ENCODE results near the gene ZNF215.
"Not testable (repeated sequence)": the region's sequence is repeated elsewhere in the genome, so short reads cannot be mapped to it uniquely, and the experiment has no call there.

The ZNF215 gene

DNA sequence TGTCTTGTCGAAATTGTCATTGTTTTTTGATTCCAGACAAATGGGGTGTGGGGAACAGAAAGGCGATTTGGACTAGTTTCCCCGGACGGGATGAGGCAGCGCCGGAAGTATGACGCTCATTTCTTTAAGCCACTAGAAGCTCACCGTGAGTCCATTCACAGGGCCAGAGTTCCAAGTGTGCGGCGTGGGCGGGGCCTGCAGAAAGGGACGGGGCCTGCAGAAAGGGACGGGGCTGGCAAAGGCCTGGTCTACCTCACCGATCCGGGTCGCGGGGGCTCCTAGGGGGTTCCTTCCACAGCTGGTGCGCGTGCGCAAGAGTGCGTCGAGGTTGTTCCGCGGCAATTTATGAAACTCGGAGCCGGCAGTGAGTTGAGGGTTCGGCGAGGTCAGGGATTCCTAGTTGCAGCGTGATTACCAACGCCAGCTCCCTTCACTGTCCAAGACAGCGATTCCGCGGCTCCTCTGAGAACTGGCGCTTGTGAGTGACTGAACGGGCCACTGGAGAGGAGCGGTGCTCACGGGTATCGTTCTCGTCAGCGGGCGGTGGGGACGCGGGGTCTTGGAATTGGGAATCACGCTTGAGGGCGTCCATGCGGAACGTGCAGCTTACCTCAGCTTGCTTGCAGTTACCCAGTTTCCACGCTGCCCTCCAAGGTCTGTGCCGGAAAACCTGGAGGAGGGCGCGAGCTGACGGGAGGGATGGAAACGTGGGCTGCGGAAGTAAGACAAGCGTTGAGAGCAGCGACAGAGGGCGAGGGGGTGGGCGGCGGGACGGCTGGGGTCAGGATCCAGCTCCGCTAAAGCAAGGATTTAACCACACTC lies at the start of gene ZNF215:
TSS of gene ZNF215 (plus strand) at position 219 of the 822 bp plus-strand sequence. CDS start 5,847 bp downstream, outside the sequence.
- peak; percentile 2 to 53 for DNase-seq

DNA sequence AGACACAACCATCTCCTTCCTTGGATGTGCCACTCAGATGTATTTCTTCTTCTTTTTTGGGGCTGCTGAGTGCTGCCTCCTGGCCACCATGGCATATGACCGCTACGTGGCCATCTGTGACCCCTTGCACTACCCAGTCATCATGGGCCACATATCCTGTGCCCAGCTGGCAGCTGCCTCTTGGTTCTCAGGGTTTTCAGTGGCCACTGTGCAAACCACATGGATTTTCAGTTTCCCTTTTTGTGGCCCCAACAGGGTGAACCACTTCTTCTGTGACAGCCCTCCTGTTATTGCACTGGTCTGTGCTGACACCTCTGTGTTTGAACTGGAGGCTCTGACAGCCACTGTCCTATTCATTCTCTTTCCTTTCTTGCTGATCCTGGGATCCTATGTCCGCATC lies 49.3 kb upstream of the ZNF215 start:
- no peak for DNase-seq

DNA sequence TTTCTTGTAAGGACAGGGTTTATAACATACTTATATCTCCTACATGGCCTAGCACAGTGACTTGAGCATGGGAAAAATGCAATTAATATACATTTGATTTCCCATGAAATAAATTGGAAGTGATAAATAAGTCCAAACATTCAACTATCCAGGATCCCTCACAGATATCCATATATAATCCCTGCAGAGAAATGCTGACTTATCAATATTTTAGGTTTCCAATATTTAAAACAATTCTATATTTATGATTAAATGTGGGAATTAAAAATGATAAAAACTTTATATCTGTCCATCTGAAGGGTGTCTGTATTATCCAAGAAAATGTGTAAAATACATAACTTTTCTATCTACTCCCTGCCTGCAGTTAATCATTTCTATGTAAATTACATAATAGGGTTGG lies 43.5 kb upstream of the ZNF215 start:
- no peak for DNase-seq

DNA sequence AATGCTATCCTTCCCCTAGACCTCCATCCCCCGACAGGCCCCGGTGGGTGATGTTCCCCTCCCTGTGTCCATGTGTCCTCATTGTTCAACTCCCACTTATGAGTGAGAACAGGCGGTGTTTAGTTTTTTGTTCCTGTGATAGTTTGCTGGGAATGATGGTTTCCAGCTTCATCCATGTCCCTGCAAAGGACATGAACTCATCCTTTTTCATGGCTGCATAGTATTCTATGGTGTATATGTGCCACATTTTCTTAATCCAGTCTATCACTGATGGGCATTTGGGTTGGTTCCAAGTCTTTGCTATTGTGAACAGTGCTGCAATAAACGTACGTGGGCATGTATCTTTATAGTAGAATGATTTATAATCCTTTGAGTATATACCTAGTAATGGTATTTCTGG lies 38.5 kb upstream of the ZNF215 start:
- not testable (repeated sequence) for DNase-seq

DNA sequence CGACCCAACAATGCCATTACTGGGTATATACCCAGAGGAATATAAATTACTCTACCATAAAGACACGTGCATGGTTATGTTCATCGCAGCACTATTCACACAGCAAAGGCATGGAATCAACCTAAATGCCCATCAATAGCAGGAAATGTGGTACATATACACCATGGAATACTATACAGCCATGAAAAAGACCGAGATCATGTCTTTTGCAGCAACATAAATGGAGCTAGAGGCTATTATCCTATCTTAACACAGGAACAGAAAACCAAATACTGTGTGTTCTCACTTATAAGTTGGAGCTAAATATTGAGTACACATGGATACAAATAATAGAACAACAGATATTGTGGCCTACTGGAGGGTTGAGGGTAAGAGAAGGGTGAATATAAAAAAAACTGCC lies 37.4 kb upstream of the ZNF215 start:
- DNase-seq, result no peak

DNA sequence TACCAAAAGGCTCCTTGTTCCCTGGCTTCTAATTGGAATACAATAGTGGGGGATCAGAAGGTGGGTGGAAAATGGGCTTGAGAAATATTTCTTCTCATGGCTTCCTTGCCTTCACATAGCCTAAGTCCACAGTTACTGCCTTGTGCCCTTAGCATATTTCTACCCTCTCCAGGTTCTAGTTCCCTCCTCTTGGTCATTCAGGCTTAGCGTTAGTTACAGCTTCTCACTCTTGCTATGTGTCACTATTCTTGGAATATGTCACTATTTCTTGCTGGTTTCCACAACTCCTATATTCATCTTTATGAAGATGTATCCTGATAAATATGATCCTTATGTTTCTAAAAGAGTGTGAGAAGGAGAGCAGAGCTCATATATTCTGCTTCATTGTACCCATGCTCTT lies 36.4 kb upstream of the ZNF215 start:
- DNase-seq, result no peak

DNA sequence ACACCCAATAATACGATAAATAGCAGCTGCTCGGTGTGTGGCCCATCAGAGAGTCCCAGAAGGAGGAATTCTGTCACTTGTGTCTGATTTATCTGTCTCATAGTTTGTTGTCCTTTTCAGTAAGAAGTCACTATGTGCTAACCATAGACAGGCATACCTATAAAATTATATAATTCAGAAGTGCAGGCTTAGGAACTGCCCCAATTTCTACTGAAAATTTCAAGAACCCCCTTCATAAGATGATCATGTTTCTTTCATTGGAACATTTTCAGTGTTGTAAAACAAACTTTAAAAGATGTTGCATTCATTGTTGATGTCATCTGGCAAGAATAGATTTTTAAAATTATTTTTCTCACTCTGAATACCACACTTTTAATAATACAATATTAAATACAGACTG lies 33.8 kb upstream of the ZNF215 start, which contains the start of gene OR2D2:
TSS of gene OR2D2 (minus strand) at position 101 of the 400 bp plus-strand sequence. CDS start at position 101, 0 bp downstream.
- DNase-seq, result no peak

DNA sequence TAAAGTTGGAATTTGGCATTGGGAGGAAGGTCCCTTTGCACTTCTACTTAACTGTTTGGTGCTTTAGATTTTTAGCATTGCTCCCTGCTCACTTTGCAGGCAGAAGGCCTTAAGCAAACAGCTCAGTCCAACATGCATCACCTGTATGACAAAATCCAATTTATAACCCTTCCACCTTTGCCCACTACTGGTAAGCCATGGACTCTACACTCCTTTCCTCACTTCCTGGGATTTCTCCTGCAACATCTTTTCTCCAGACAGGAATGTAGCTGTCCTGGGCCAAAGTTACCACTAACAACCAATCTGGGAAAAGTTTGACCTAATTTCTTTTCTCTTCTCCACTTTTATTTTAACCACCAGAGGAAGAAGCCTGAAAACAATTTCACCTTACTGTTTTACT lies 32.1 kb upstream of the ZNF215 start:
- DNase-seq, result no peak

DNA sequence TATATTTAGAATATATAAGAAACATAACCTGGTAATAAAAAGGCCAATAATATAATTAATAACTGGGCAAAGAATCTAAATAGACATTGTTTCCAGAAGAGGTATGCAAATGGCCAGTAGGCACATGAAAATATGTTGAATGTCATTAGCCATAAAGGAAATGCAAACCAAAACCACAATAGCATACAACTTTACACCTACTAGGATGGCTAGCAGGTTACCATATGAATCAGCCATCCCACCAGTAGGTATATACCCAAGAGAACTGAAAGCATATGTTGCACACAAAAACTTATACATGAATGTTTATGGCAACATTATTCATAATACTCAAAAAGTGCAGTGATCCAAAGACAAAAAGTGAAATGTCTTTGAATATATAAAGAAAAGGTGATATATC lies 31.2 kb upstream of the ZNF215 start:
- DNase-seq, result no peak

DNA sequence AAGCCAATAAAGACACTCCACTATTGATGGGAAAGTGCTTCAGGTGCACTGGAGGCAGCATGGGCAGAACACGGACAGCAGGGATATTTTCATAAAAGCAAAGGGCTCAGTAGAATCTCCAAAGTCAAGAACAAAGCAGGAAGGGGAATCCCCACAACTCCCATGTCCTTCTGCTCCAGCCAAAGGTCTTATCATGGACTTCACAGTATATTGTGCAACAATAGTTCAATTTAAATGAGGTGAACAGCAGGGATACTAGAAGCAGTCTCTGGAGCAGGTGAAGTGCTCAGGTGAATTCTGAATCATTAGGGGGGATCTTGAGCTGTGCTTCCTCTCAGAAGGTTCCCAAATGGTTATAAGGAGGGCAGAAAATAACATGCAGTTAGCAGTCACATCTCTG lies 27.3 kb upstream of the ZNF215 start:
- DNase-seq, result no peak

DNA sequence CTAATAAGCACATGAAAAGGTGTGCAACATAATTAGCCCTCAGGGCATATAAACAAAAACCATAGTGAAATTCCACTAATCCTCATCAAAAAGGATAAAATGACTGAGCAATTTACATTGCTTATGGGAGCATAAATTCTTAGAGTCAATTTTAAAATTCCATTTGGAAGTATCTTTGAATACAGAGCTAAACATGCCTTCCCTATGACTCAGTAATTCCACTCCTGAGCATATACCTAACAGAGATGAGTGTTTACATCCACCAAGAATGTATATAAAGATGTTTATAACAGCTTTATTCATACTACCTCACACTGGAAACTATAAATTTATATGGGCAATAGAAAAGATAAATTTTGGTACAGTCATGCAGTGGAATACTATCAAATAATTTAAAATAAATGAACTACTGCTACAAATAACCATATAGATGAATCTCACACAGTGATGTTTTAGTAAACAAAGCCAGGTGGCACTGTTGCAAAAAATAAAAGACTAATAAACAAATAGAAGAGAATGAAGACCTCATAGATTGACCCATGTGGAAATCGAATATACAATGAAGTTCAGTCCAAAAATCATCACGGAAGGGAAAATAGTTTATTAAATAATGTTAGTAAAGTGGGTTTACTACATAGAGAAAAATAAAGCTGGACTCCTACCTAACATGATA lies 25.8 kb upstream of the ZNF215 start:
- DNase-seq, result no peak

DNA sequence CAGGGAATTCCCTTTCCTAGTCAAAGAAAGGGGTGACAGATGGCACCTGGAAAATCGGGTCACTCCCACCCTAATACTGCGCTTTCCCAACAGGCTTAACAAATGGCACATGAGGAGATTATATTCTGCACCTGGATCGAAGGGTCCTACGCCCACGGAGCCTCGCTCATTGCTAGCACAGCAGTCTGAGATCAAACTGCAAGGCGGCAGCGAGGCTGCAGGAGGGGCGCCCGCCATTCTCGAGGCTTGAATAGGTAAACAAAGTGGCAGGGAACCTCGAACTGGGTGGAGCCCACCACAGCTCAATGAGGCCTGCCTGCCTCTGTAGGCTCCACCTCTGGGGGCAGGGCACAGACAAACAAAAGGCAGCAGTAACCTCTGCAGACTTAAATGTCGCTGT lies 21.4 kb upstream of the ZNF215 start:
- not testable (repeated sequence) for DNase-seq

DNA sequence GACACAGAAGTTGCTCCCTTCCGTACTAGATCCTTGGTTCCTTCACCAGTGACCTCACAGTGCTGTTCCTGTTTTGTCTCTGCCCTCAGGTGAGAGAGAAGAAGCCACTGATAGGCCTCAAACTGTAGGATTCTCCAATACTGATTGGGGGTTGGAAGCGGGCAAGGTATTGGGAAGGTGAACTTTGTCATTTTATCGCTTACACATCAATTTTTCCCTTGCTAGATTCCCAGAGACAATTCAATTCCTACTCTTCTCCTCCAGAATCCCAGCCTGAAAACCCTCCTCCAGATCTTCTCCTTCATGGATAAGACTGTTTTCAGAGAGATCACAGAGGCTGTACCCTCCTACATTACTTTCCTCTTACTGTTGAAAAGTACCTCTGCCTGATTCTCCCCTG lies 14.8 kb upstream of the ZNF215 start:
- no peak for DNase-seq

DNA sequence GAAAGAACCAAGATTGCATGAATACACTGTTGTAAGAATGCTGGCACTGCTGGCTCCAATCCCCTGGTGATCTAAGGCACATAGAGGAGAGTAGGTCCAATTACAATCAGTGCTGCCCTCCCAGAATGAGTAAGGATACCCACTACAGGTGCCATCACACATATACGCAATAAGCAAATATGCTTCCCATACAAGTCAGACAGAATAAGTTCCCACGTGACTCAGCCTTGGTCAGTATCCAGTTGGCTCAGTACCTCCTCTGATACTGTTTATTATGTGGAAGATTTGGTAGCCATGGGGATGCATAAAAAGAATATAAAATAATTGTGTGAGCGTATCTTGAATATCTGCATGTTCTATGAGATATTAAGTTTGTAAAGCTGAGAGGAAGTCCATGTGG lies 14.3 kb upstream of the ZNF215 start:
- no peak for DNase-seq

DNA sequence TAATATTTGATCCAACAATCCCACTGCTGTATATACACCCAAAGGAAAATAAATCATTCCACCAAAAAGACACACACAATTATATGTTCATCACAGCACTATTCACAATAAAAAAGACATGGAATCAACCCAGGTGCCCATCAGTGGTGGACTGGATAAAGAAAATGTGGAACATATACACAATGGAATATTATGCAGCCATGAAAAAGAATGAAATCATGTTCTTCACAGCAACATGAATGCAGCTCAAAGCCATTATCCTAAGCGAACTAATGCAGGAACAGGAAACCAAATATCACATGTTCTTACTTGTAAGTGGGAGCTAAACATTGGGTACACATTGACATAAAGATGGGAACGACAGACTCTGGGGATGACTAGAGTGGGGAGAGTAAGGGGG lies 6.5 kb upstream of the ZNF215 start:
- DNase-seq, result no peak

DNA sequence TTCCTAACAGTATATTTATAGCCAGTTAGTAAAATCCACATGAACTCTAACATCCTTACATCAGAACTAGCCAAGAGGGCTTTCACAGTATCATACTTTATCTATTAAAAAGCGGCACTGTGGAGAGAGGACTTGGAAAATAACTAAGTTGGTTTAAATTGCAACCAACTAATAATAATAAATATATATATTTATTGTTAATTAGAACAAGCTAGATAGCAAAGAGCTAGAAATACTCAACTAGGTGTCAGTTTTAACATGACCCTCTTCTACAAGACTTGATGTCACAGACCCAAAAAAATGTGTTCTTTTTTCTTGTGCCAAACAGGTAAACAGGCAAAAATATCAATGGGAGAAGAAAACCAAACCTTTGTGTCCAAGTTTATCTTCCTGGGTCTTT lies 5.5 kb upstream of the ZNF215 start, which contains the start of gene OR2D3:
TSS of gene OR2D3 (plus strand) at position 301 of the 400 bp plus-strand sequence. CDS start at position 301, 0 bp downstream.
- no peak for DNase-seq

DNA sequence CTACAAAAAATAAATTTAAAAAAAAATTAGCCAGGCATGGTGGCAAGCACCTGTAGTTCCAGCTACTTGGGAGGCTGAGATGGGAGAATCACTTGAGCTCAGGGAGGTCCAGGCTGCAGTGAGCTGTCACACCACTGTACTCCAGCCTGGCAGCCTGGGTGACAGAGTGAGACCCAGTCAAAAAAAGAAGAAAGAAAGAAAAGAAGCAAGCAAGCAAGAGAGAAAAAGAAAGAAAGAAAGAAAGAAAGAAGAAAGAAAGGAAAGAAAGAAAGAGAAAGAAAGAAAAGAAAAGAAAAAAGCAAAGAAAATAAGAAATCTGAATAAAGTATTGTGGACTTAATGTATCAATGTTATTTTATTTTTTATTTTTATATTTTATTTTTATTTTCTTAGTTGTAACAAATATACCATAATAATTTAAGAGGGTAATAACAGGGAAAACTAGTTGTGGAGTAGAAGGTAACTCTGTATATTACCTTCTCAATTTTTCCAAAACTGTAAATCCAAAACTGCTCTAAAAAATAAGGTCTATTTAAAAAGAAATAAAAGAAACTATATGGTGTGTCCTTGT lies 1.1 kb upstream of the ZNF215 start:
- no peak for DNase-seq

DNA sequence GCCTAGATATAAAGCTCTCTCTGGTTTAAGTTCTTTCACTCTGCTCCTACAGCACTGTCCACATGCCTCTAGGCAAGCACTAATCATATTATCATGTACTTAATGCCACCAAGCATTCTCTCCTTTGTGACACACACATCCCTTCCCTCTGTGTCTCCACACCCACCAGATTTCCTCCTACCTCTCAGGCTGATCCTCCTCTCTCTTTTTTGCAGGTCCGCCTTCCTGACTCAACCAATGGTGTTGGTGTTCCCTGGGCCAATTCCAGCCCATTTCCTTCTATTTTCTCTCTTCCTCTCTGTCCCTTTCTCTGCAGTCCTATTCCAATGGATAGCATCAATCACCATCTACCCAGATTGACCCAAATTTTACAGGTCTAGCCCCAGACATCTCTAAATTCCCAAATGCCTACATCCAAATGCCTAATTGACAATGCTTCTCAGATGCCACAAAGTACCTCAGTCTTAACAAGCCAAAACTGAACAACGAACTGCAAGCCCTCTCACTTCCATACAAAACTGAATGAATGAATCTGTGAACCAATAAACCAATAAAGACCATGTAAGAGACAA lies 504 bp upstream of the ZNF215 start:
- DNase-seq, result no peak

DNA sequence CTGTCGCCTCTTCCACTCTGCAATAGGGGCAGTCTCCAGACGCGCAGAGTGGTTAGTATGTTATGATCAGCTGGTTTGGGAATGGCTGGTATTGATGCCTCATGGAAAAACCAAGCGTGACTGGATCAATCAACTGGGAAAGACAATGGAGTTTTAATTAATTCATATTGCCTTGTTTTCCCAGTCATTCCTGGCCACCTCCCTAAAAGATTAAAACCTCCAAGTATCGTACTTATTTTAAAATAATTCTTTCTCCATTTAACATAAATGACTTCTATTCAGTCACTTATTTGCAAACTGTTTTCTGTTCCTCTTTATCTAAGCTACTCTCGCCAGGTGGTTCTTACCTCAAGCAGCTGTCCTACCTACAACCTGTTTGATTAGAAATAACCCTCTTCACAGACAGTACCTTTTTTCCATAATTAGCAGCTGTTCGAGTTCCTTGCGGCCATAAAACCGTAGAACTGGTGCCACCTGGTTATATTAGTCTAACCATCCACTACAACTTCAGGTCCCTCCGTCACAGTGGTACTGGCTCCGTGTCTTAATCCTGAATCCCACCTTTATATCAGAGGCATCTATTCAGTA lies 898 bp downstream of the ZNF215 start:
- peak in 1 of 2 donors; percentile 1 for DNase-seq

DNA sequence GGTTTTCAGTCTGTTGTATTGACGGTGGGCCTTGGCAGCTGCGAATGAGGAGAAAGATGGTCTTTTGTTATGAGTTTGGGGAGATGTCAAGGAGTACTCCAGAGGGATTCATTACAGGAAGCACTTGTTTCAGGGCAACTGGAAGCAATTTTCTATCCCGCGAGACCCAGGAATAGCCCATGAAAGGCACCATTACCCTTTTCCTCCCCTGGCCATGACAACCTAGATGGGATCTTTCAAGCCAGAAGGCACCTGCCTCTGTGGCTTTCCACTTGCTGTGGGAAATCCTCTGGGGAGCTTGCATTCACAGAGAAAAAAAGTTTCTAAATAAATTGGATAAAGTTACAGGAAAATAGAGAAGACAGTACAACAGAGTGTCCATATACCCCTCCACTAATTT lies 2.7 kb downstream of the ZNF215 start:
- no peak for DNase-seq

DNA sequence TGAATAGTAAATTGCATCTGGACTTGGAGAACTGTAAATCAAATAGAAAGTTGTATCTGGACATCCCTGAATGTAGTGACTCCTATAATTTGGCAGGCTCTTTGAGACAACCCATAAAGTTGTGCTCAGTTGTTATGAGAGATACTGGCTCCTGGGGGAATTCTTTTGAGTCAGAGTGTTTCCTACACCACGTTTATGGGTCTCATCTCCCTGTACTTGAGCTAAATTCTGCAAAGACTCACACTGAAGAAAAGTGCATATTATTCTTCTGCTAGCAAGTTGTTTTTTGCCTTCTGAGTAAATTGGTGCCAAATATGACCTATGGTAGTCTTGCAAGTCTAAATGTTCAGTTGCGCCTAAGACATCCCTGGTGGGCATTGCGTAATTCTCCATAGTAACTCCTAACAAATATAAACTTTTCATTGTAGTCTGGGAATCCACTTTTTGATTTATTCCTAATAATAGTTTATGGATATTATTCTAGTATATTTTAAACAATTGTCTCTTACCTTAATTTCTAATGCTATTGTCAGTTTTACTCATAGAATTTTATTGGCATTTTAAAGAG lies 5.0 kb downstream of the ZNF215 start:
- no peak for DNase-seq

DNA sequence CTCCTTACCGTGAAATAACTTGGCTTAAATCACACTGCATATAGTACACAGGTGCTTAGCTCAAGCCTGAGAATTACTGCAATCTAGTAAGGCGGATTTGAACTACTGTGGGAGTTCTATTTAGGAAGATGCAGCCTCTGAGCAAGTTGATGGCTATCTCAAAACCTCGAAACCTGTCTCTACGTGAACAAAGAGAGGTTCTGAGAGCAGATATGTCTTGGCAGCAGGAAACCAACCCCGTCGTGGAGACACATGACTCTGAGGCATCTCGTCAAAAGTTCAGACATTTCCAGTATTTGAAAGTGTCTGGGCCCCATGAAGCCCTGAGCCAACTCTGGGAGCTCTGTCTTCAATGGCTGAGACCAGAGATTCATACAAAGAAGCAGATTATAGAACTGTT lies 5.9 kb downstream of the ZNF215 start:
- no peak for DNase-seq

DNA sequence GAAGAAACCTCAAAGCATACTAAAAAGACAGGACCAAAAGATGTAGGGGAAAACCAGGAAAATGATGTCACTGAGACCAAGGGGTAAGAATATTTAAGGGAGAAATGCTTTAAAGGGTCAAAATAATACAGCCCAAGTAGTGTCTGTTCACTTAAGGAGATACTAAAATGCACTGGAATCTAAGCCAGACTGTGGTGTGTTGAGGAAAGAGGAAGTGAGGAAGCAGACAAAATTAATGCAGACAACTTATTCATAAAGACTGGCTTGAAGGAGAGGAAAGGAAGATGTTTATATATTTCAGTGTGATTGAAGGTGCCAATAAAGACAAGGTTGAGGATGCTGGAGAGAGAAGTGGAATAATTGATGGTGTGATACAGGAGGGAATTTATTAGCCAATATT lies 15.7 kb downstream of the ZNF215 start:
- DNase-seq, result no peak
